ENCODE results near the gene M1AP.

Gene M1AP

GRCh38 chr2:74516650-74517049 is 131.5 kb downstream of the M1AP start:
- no peak for DNase-seq

- peak; percentile 70 for DNase-seq
Observed at GRCh38 chr2:74515981-74516633, 132.0 kb downstream of the M1AP start.

GRCh38 chr2:74515271-74515980 is 132.7 kb downstream of the M1AP start:
- DNase-seq, result no peak

- no peak for DNase-seq
Observed at GRCh38 chr2:74514368-74515270, 133.5 kb downstream of the M1AP start, which contains the start of gene TLX2. Gene TLX2, plus strand, starts transcription at chr2:74514450. Its CDS starts 357 bp downstream, at chr2:74514807.

DNA sequence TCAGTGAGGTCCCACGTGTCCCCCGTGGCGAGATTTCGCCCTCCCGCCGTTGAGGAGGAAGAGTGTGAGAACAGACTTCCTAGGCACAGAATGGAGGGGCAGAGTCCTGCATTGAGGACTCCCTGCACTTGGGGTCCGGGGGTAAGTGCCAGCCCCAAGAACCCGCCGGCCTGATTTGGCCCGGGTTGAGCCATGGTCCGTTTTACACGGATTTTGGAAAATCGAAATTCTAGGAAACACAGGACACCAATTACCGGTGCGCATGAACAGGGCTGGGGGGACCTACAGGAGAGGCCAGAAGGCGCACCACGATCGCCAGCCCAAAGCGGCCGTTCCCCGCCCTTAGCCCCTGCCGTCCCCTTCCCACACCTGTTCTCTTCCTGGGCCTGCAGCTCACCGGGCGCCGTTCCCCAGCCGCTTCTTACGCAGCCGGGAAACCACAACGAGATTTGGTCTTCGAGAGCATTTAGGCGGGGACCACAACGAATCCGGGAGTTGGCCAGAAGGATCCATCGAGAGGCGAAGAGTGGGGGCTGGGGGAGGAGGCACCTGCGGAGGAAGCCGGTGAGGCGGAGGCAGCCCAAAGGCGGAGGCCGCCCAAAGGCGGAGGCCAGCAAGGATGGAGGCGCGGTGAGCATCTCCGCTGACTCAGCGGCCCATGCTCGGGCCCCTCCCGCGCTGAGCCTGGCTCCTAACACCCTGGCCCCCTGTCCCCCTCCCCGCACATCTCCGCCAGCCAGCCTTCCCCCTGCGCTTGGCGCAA is 134.3 kb downstream of the M1AP start:
- no peak for DNase-seq

- DNase-seq, result no peak
Observed at GRCh38 chr2:74512744-74513604, 135.2 kb downstream of the M1AP start.

- no peak for DNase-seq
Observed at GRCh38 chr2:74511104-74511989, 136.8 kb downstream of the M1AP start.

DNA sequence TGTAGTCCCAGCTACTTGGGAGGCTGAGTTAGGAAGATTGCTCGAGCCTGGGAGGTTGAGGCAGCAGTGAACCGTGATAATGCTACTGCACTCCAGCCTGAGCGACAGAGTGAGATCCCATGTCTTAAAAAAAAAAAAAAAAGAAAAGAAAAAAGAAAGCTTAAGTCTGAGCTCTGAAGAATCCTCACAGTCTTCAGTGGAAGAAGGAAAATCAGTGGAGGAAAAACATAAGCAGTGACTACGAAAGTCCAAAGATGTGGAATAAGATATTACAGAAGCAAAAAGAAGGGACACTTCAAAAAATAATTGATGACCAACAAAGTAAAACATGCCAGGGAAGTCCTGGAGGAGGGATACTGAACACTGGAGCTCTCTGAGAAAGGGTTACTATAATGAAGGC is 137.9 kb downstream of the M1AP start:
- DNase-seq, result no peak

GRCh38 chr2:74507926-74508520 is 140.1 kb downstream of the M1AP start:
- DNase-seq, result no peak

Data from CD4-positive, alpha-beta T cell treated with Interleukin-4 for 4 hours (primary cell).